HCT116 (cell line): ENCODE measurements around the gene CAMK2N2. TPM values are rescaled to one million over a fixed set of nuclear protein-coding genes. Genes with fewer than 3 reads are reported as not detected.

Experiments used
- ATAC-seq: fragments of 200-7000 bp; cut with Tn5 transposase; 2 replicates; pipeline ENCODE4 v1.9.1; 2020; ENCODE audit warnings: mild to moderate bottlenecking, moderate library complexity
- BruUV-seq: library from RNA; stranded (reverse); fragments of 400-500 nt; replicated peaks from 2 replicates; lab custom pipeline; 2021; lab: Mats Ljungman, UMichigan
- CTCF ChIA-PET: fragments of 300-600 bp; sonication (Branson Sonifier 250); formaldehyde crosslinking; loops from one replicate; lab custom pipeline; 2021; ENCODE audit warnings: antibody characterized with exemption; lab: Charles Lee
- POLR2A ChIA-PET: fragments of 300-600, 350-600 bp; sonication (Branson Sonifier 250); formaldehyde crosslinking; loops from one replicate; lab custom pipeline; 2021; ENCODE audit warnings: antibody characterized with exemption; lab: Charles Lee
- RAD21 ChIA-PET, 2 experiments: fragments of 300-600 bp; sonication (Branson Sonifier 250); formaldehyde crosslinking; loops; one replicate each; lab custom pipeline; 2023; ENCODE audit warnings: low total read pairs in 2 of 2; ENCODE audit not compliant: uncharacterized antibody in 2 of 2, unreplicated experiment in 2 of 2, low non-redundant PET in 1 of 2; lab: Charles Lee
- DNase-seq: peaks from one replicate; pipeline ENCODE4 v3.0.0-alpha.2; 2010; ENCODE audit warnings: low read depth, low spot score
- H2AFZ ChIP-seq: fragments of 200-600 bp; shearing (Covaris generic), sonication (generic); 2 replicates; pipeline ENCODE4 v1.6.1; 2017; ENCODE audit warnings: low read depth, mixed run types, mixed read lengths, antibody characterized with exemption, low read length; ENCODE audit not compliant: poor library complexity, severe bottlenecking
- H3K27ac ChIP-seq: 2 replicates; pipeline ENCODE4 v1.5.1; 2012; ENCODE audit warnings: low read depth, low read length
- H3K27me3 ChIP-seq: fragments of 200-600 bp; sonication (generic); 2 replicates; pipeline ENCODE4 v1.6.1; 2016; ENCODE audit warnings: mixed run types, low read length, mixed read lengths; ENCODE audit not compliant: insufficient read depth
- H3K36me3 ChIP-seq, 2 experiments: fragments of 200-500 bp in 1 of 2; fragments of 200-600 bp in 1 of 2; sonication (Bioruptor generic) in 1 of 2; sonication (generic) in 1 of 2; 2 replicates each; pipeline versions ENCODE4 v1.5.1 to v1.6.1; 2014 to 2016; ENCODE audit warnings: low read length in 2 of 2, inconsistent platforms in 1 of 2, mixed read lengths in 1 of 2, mixed run types in 1 of 2; ENCODE audit not compliant: insufficient read depth in 2 of 2, control insufficient read depth in 1 of 2
- H3K4me1 ChIP-seq, 2 experiments: fragments of 200-600 bp in 1 of 2; sonication (generic) in 1 of 2; 2 replicates each; pipeline versions ENCODE4 v1.5.1 to v1.6.1; 2012 to 2017; ENCODE audit warnings: low read length in 2 of 2, inconsistent platforms in 1 of 2, mild to moderate bottlenecking in 1 of 2, mixed read lengths in 1 of 2, mixed run types in 1 of 2, moderate library complexity in 1 of 2; ENCODE audit not compliant: insufficient read depth in 2 of 2, control insufficient read depth in 1 of 2
- H3K4me2 ChIP-seq: fragments of 200-600 bp; sonication (generic); 2 replicates; pipeline ENCODE4 v1.6.1; 2017; ENCODE audit warnings: mixed run types, low read length, mixed read lengths
- H3K4me3 ChIP-seq, 2 experiments: fragments of 200-600 bp in 1 of 2; sonication (generic) in 1 of 2; replicated peaks in 1 of 2; 2 replicates each; pipeline ENCODE4 v1.5.1; 2011 to 2016; ENCODE audit warnings: low read length in 2 of 2, control low read depth in 1 of 2, low read depth in 1 of 2, mild to moderate bottlenecking in 1 of 2, mixed read lengths in 1 of 2, mixed run types in 1 of 2
- H3K79me2 ChIP-seq: fragments of 200-600 bp; sonication (generic); 2 replicates; pipeline ENCODE4 v1.6.1; 2017; ENCODE audit warnings: mild to moderate bottlenecking, mixed run types, low read length, moderate library complexity, mixed read lengths; ENCODE audit not compliant: insufficient read depth
- H3K9ac ChIP-seq: fragments of 200-600 bp; sonication (generic); 2 replicates; pipeline ENCODE4 v1.6.1; 2016; ENCODE audit warnings: low read length, mixed read lengths
- H3K9me2 ChIP-seq: fragments of 200-600 bp; sonication (generic), shearing (Covaris generic); 2 replicates; pipeline ENCODE4 v1.6.1; 2017; ENCODE audit warnings: mixed run types, mild to moderate bottlenecking, moderate library complexity; ENCODE audit not compliant: insufficient read depth
- H3K9me3 ChIP-seq, 2 experiments: fragments of 200-500 bp in 1 of 2; fragments of 200-600 bp in 1 of 2; sonication (Bioruptor generic) in 1 of 2; sonication (generic) in 1 of 2; 2 replicates each; pipeline ENCODE4 v1.6.1; 2014 to 2017; ENCODE audit warnings: low read length in 2 of 2, mixed read lengths in 2 of 2, inconsistent platforms in 1 of 2, low read depth in 1 of 2, mild to moderate bottlenecking in 1 of 2, mixed run types in 1 of 2, moderate library complexity in 1 of 2; ENCODE audit not compliant: control insufficient read depth in 1 of 2, insufficient read depth in 1 of 2
- H4K20me1 ChIP-seq: fragments of 200-600 bp; sonication (generic), shearing (Covaris generic); 2 replicates; pipeline ENCODE4 v1.6.1; 2017; ENCODE audit warnings: mixed run types, mild to moderate bottlenecking, moderate library complexity; ENCODE audit not compliant: insufficient read depth
- CBX3 ChIP-seq: IDR thresholded peaks from 2 replicates; pipeline ENCODE4 v1.6.1; 2012; ENCODE audit warnings: low read depth
- CTCF ChIP-seq, 3 experiments: fragments of 200-600 bp in 1 of 3; sonication (generic) in 1 of 3; IDR thresholded peaks in 2 of 3; conservative IDR thresholded peaks in 1 of 3; 2 replicates each; pipeline ENCODE4 v1.5.1; 2012 to 2017; ENCODE audit warnings: low read depth in 2 of 3, low read length in 2 of 3, antibody characterized with exemption in 1 of 3, borderline replicate concordance in 1 of 3, control low read depth in 1 of 3, mild to moderate bottlenecking in 1 of 3, mixed read lengths in 1 of 3, mixed run types in 1 of 3, moderate library complexity in 1 of 3; ENCODE audit not compliant: insufficient read depth in 1 of 3
- EGR1 ChIP-seq: IDR thresholded peaks from 2 replicates; pipeline ENCODE4 v1.6.1; 2012; ENCODE audit warnings: low read depth
- ELF1 ChIP-seq: IDR thresholded peaks from 2 replicates; pipeline ENCODE4 v1.6.1; 2012; ENCODE audit warnings: low read depth, borderline replicate concordance
- EZH2 ChIP-seq: fragments of 200-600 bp; sonication (generic); IDR thresholded peaks from 2 replicates; pipeline ENCODE4 v1.6.1; 2017; ENCODE audit warnings: antibody characterized with exemption, mixed run types
- EZH2phosphoT487 ChIP-seq: fragments of 200-600 bp; IDR thresholded peaks from 2 replicates; pipeline ENCODE4 v1.6.1; 2018; ENCODE audit warnings: antibody characterized with exemption, borderline replicate concordance
- FOSL1 ChIP-seq: IDR thresholded peaks from 2 replicates; pipeline ENCODE4 v1.6.1; 2012; ENCODE audit warnings: low read depth
- MAX ChIP-seq: IDR thresholded peaks from 2 replicates; pipeline ENCODE4 v1.6.1; 2012
- POLR2A ChIP-seq: IDR thresholded peaks from 2 replicates; pipeline ENCODE4 v1.7.0; 2011; ENCODE audit warnings: borderline replicate concordance; ENCODE audit not compliant: insufficient read depth, insufficient read length; ENCODE audit errors: extremely low read depth
- POLR2AphosphoS5 ChIP-seq: IDR thresholded peaks from 2 replicates; pipeline ENCODE4 v1.6.1; 2011; ENCODE audit warnings: mild to moderate bottlenecking, low read depth, low read length, moderate library complexity
- SIN3A ChIP-seq: IDR thresholded peaks from 2 replicates; pipeline ENCODE4 v1.6.1; 2012; ENCODE audit warnings: low read depth
- SP1 ChIP-seq: IDR thresholded peaks from 2 replicates; pipeline ENCODE4 v1.6.1; 2012; ENCODE audit warnings: low read depth
- YY1 ChIP-seq: IDR thresholded peaks from 2 replicates; pipeline ENCODE4 v1.6.1; 2011; ENCODE audit warnings: low read length, low read depth, moderate library complexity, mild to moderate bottlenecking; ENCODE audit not compliant: insufficient replicate concordance; ENCODE audit errors: extremely low read depth
- ZFX ChIP-seq: fragments of 450-650 bp; IDR thresholded peaks from 2 replicates; pipeline ENCODE4 v1.6.1; 2017
- intact Hi-C: fragments of 100-400 bp; cut with micrococcal nuclease; formaldehyde crosslinking; loops from 2 replicates; pipeline ENCODE4 v1.10.0; 2022
- total RNA-seq: library from RNA; stranded (reverse); gene quantifications from one replicate; pipeline ENCODE4 v1.2.1, GENCODE V29; 2021; ENCODE audit not compliant: unreplicated experiment
- TF ChIP-seq, protein P1 (sequence below): IDR thresholded peaks from 2 replicates; pipeline ENCODE4 v1.6.1; 2011; ENCODE audit warnings: mild to moderate bottlenecking, low read length, moderate library complexity; ENCODE audit not compliant: insufficient replicate concordance; ENCODE audit errors: extremely low read depth

CAMK2N2 gene
- total RNA-seq, 1 experiment from 2014 or later = 5.1 TPM

- no peak overlapping the region for H3K4me3 ChIP-seq
- intact Hi-C loops = no loop called here
- CTCF ChIA-PET = no interaction called here
- no peaks in the 10 kb centered on the region for H3K9me3 ChIP-seq
- ATAC-seq = no peak
- no peaks in the 10 kb centered on the region for H4K20me1 ChIP-seq
- RAD21 ChIA-PET = no interaction called here
- no peaks in the 10 kb centered on the region for H3K79me2 ChIP-seq
- POLR2A ChIA-PET = no interaction called here
- TF ChIP-seq EZH2 (no peak), CBX3 (no peak), POLR2AphosphoS5 (no peak), EGR1 (no peak), ELF1 (no peak), EZH2phosphoT487 (no peak), ZFX (no peak), MAX (no peak), YY1 (no peak), POLR2A (no peak), CTCF (IDR thresholded peaks at IDR 0.05 in 2 of 3, conservative IDR thresholded peaks at IDR 0.05 in 1 of 3; ENCODE audit: borderline replicate concordance in 1 of 3, insufficient read depth in 1 of 3, low read depth in 2 of 3, low read length in 2 of 3) (no peak), FOSL1 (no peak), SP1 (no peak), SIN3A (no peak)
- TF ChIP-seq, protein P1, sequence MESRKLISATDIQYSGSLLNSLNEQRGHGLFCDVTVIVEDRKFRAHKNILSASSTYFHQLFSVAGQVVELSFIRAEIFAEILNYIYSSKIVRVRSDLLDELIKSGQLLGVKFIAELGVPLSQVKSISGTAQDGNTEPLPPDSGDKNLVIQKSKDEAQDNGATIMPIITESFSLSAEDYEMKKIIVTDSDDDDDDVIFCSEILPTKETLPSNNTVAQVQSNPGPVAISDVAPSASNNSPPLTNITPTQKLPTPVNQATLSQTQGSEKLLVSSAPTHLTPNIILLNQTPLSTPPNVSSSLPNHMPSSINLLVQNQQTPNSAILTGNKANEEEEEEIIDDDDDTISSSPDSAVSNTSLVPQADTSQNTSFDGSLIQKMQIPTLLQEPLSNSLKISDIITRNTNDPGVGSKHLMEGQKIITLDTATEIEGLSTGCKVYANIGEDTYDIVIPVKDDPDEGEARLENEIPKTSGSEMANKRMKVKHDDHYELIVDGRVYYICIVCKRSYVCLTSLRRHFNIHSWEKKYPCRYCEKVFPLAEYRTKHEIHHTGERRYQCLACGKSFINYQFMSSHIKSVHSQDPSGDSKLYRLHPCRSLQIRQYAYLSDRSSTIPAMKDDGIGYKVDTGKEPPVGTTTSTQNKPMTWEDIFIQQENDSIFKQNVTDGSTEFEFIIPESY = no peak
- no peaks in the 10 kb centered on the region for H3K27me3 ChIP-seq
- no peak for DNase-seq
- TSS peak; percentile 15 for BruUV-seq
- no peak overlapping the region for H3K9ac ChIP-seq
- H3K36me3 ChIP-seq = no peaks in the 10 kb centered on the region; a peak in 1 of 4 replicates
- no peak overlapping the region for H2AFZ ChIP-seq
- H3K4me2 ChIP-seq = no peak overlapping the region
- H3K27ac ChIP-seq = no peak overlapping the region
- peaks cover 3 to 24% of the 10 kb centered on the region in 2 experiments; a peak in 3 of 4 replicates for H3K4me1 ChIP-seq
- H3K9me2 ChIP-seq = no peaks in the 10 kb centered on the region
Measured at GRCh38 chr3:184259396-184259877, 1.9 kb downstream of the CAMK2N2 start.
